HepG2 (cell line): ENCODE data around the gene PISD. TPM values are rescaled to one million over a fixed set of nuclear protein-coding genes. Genes with fewer than 3 reads are reported as not detected.

Experiments used
- ATAC-seq: fragments of 200-7000 bp; cut with Tn5 transposase; 3 replicates; pipeline ENCODE4 v1.9.1; 2020; ENCODE audit warnings: mild to moderate bottlenecking, moderate library complexity
- BruUV-seq: library from RNA; stranded (reverse); fragments of 400-500 nt; replicated peaks from 2 replicates; lab custom pipeline; 2021; lab: Mats Ljungman, UMichigan
- CTCF ChIA-PET: fragments of 300-600 bp; formaldehyde crosslinking; extraction: SDS; loops from one replicate; lab custom pipeline; 2021; ENCODE audit warnings: low total read pairs, inconsistent platforms, low intra/inter-chr PET ratio; lab: Yijun Ruan, JAX
- POLR2A ChIA-PET: fragments of 350-600 bp; sonication (Branson Sonifier 250); formaldehyde crosslinking; loops from one replicate; lab custom pipeline; 2020; ENCODE audit warnings: antibody characterized with exemption, inconsistent platforms; lab: Yijun Ruan, JAX
- DNase-seq: peaks from one replicate; pipeline ENCODE4 v3.0.0-alpha.2; 2015; ENCODE audit warnings: low spot score
- FAIRE-seq: peaks from 3 replicates; lab custom pipeline; 2011; peaks lifted over from hg19 to GRCh38; lab: Jason Lieb, UNC
- H2AFZ ChIP-seq: one replicate; pipeline ENCODE4 v1.6.1; 2011; ENCODE audit warnings: low read length, inconsistent platforms
- H3K27ac ChIP-seq: fragments of 300-600 bp; 3 replicates; pipeline ENCODE4 v1.8.0; 2011; ENCODE audit warnings: mixed run types, mild to moderate bottlenecking, mixed read lengths, low read length, inconsistent platforms; ENCODE audit not compliant: insufficient read depth; ENCODE audit errors: extremely low read length
- H3K27me3 ChIP-seq, 2 experiments: fragments of 200-600 bp in 1 of 2; 2 replicates in 1 of 2; 3 replicates in 1 of 2; pipeline versions ENCODE4 v1.6.0 to v1.8.0; 2011; ENCODE audit warnings: low read length in 2 of 2, mild to moderate bottlenecking in 2 of 2, moderate library complexity in 2 of 2, inconsistent platforms in 1 of 2; ENCODE audit not compliant: insufficient read depth in 2 of 2, control insufficient read depth in 1 of 2
- H3K36me3 ChIP-seq, 2 experiments: fragments of 200-600 bp in 1 of 2; replicated peaks in 1 of 2; 2 replicates in 1 of 2; 3 replicates in 1 of 2; pipeline versions ENCODE4 v1.5.1 to v1.8.0; 2011; ENCODE audit warnings: low read length in 2 of 2, inconsistent platforms in 1 of 2; ENCODE audit not compliant: insufficient read depth in 2 of 2, control insufficient read depth in 1 of 2
- H3K4me1 ChIP-seq: 2 replicates; pipeline ENCODE4 v1.5.1; 2012; ENCODE audit warnings: low read length, inconsistent platforms; ENCODE audit not compliant: insufficient read depth
- H3K4me2 ChIP-seq: 2 replicates; pipeline ENCODE4 v1.6.0; 2011; ENCODE audit warnings: low read depth, low read length, inconsistent platforms
- H3K4me3 ChIP-seq, 3 experiments: fragments of 200-600 bp in 1 of 3; sonication (generic), shearing (Covaris generic) in 1 of 3; replicated peaks in 1 of 3; 2 replicates each; pipeline ENCODE4 v1.5.1; 2011 to 2016; ENCODE audit warnings: low read length in 3 of 3, inconsistent platforms in 2 of 3, low read depth in 2 of 3, mild to moderate bottlenecking in 2 of 3, control low read depth in 1 of 3, mixed read lengths in 1 of 3; ENCODE audit not compliant: insufficient read depth in 1 of 3
- H3K79me2 ChIP-seq: one replicate; pipeline ENCODE4 v1.6.1; 2011; ENCODE audit warnings: low read length, inconsistent platforms; ENCODE audit not compliant: insufficient read depth
- H3K9ac ChIP-seq: 2 replicates; pipeline ENCODE4 v1.6.0; 2011; ENCODE audit warnings: mild to moderate bottlenecking, low read depth, low read length, inconsistent platforms; ENCODE audit not compliant: insufficient read depth
- H3K9me3 ChIP-seq: 2 replicates; pipeline ENCODE4 v1.5.1; 2012; ENCODE audit warnings: mild to moderate bottlenecking, low read length
- H4K20me1 ChIP-seq: 2 replicates; pipeline ENCODE4 v1.6.0; 2011; ENCODE audit warnings: inconsistent platforms, mild to moderate bottlenecking, low read length, moderate library complexity; ENCODE audit not compliant: insufficient read depth
- GZF1 ChIP-seq: sonication (generic); formaldehyde crosslinking; IDR thresholded peaks from 2 replicates; pipeline ENCODE4 v1.5.1; 2020; ENCODE audit warnings: mild to moderate bottlenecking, missing genetic modification reagents
- HDAC1 ChIP-seq: sonication (generic); formaldehyde crosslinking; IDR thresholded peaks from 2 replicates; pipeline ENCODE4 v1.5.1; 2020; ENCODE audit warnings: mild to moderate bottlenecking, missing genetic modification reagents
- KDM2A ChIP-seq: sonication (generic); formaldehyde crosslinking; IDR thresholded peaks from 2 replicates; pipeline ENCODE4 v1.4.0; 2020; ENCODE audit warnings: low read depth, missing genetic modification reagents, borderline replicate concordance
- NCOA5 ChIP-seq: sonication (generic); formaldehyde crosslinking; IDR thresholded peaks from 2 replicates; pipeline ENCODE4 v1.4.0; 2020; ENCODE audit warnings: missing genetic modification reagents
- SAP130 ChIP-seq: IDR thresholded peaks from 2 replicates; pipeline ENCODE4 v1.6.1; 2016; ENCODE audit warnings: low read depth
- TGIF2 ChIP-seq: IDR thresholded peaks from 2 replicates; pipeline ENCODE4 v1.6.1; 2016; ENCODE audit warnings: control low read depth, missing compliant biosample characterization
- UBTF ChIP-seq: sonication (generic); formaldehyde crosslinking; IDR thresholded peaks from 2 replicates; pipeline ENCODE4 v1.4.0; 2020; ENCODE audit warnings: mild to moderate bottlenecking, missing genetic modification reagents
- YEATS2 ChIP-seq: sonication (generic); formaldehyde crosslinking; IDR thresholded peaks from 2 replicates; pipeline ENCODE4 v1.4.0; 2020; ENCODE audit warnings: missing genetic modification reagents, borderline replicate concordance
- ZBTB46 ChIP-seq: sonication (generic); formaldehyde crosslinking; IDR thresholded peaks from 2 replicates; pipeline ENCODE4 v1.4.0; 2020; ENCODE audit warnings: mild to moderate bottlenecking, missing genetic modification reagents, borderline replicate concordance
- ZFP82 ChIP-seq: sonication (generic); formaldehyde crosslinking; IDR thresholded peaks from 2 replicates; pipeline ENCODE4 v1.5.1; 2020; ENCODE audit warnings: mild to moderate bottlenecking, missing genetic modification reagents, borderline replicate concordance
- WGBS: methylation state at CpG from one replicate; pipeline ENCODE4 v1.1.6; 2017; ENCODE audit warnings: low lambda C conversion rate; 5-methylcytosine and 5-hydroxymethylcytosine counted together
- in situ Hi-C: cut with HindIII; loops from 2 replicates; pipeline ENCODE4 v1.10.0; 2017; ENCODE audit warnings: low pct_unique_long_range_greater_than_20kb; ENCODE audit not compliant: extremely low pct_ligation_motif_present
- intact Hi-C: fragments of 100-400 bp; cut with micrococcal nuclease; formaldehyde crosslinking; loops from one replicate; pipeline ENCODE4 v1.10.0; 2022; ENCODE audit not compliant: unreplicated experiment
- polyA plus RNA-seq, 8 experiments: library from polyadenylated mRNA; depleted of rRNA in 3 of 8; stranded (reverse) in 7 of 8; unstranded in 1 of 8; fragments of >200 nt; fragmentation: Illumina TruSeq in 4 of 8; extraction: Trizol in 4 of 8; gene quantifications; 2 replicates each; pipeline versions ENCODE4 v1.2.1 to v1.2.3, GENCODE V29; 2011 to 2016; ENCODE audit warnings: low read depth in 4 of 8, missing spikeins in 1 of 8, mixed read lengths in 1 of 8; ENCODE audit not compliant: insufficient read depth in 1 of 8
- total RNA-seq, 5 experiments: library from RNA; depleted of rRNA; stranded (reverse); fragments of >200 nt; fragmentation: Illumina TruSeq; extraction: Trizol; gene quantifications; 2 replicates each; pipeline ENCODE4 v1.2.3, GENCODE V29; 2016; ENCODE audit warnings: low read depth in 1 of 5
- TF ChIP-seq, protein P1 (sequence below): sonication (generic); formaldehyde crosslinking; IDR thresholded peaks from 2 replicates; pipeline ENCODE4 v1.5.0; 2020; ENCODE audit warnings: missing genetic modification reagents

PISD gene
- total and polyA plus RNA-seq, 2 of the 13 experiments (the other 11 are each of a cell fraction or from before 2014, with no cell fraction given), result 30.1 to 47.7 TPM

GRCh38 chr22:31584804-31585160 is 77.2 kb downstream of the PISD start (continued):
- no peak for TF ChIP-seq ZBTB46 (CRISPR knock-in tag)
- TF ChIP-seq, protein P1, sequence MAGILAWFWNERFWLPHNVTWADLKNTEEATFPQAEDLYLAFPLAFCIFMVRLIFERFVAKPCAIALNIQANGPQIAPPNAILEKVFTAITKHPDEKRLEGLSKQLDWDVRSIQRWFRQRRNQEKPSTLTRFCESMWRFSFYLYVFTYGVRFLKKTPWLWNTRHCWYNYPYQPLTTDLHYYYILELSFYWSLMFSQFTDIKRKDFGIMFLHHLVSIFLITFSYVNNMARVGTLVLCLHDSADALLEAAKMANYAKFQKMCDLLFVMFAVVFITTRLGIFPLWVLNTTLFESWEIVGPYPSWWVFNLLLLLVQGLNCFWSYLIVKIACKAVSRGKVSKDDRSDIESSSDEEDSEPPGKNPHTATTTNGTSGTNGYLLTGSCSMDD (CRISPR knock-in tag), result no peak
- no peak for TF ChIP-seq NCOA5 (CRISPR knock-in tag)
- TF ChIP-seq TGIF2, result no peak
- no peak for TF ChIP-seq KDM2A (CRISPR knock-in tag)
- no peak for TF ChIP-seq GZF1 (CRISPR knock-in tag)

GRCh38 chr22:31583861-31584485 is 78.0 kb downstream of the PISD start:
- H3K4me1 ChIP-seq, result peaks cover 98% of the 10 kb centered on the region
- H2AFZ ChIP-seq, result no peak overlapping the region
- H3K79me2 ChIP-seq, result no peaks in the 10 kb centered on the region
- H3K27ac ChIP-seq, result peak overlapping the region; percentile 44
- H3K9ac ChIP-seq, result 0 out of 2 replicates have a peak overlapping the region, but pooled peaks have one; percentile 10
- in situ Hi-C loops, result no loop called here
- ChIA-PET POLR2A (no interaction called here), CTCF (no interaction called here)
- ATAC-seq (no peak; the same call in 2 of the 3 replicates), FAIRE-seq (no peak), DNase-seq (no peak)
- peak overlapping the region; percentile 21 for H3K4me2 ChIP-seq
- H3K4me3 ChIP-seq, result no peak overlapping the region
- no peaks in the 10 kb centered on the region for H4K20me1 ChIP-seq
- 73% methylated on average over 3 of the region's 3 CpGs for WGBS
- H3K27me3 ChIP-seq, result no peaks in the 10 kb centered on the region
- BruUV-seq, result no TSS peak
- 0 out of 2 replicates have a peak, but pooled peaks cover 5% of the 10 kb centered on the region for H3K9me3 ChIP-seq
- intact Hi-C loops, result no loop called here
- no peaks in the 10 kb centered on the region for H3K36me3 ChIP-seq
- TF ChIP-seq YEATS2 (CRISPR knock-in tag) (peak; percentile 24; the same call in 1 of the 2 replicates), ZFP82 (0 out of 2 replicates have a peak, but pooled peaks have one; percentile 57), SAP130 (CRISPR knock-in tag) (0 out of 2 replicates have a peak, but pooled peaks have one; percentile 7), HDAC1 (CRISPR knock-in tag) (peak; percentile 22; the same call in 1 of the 2 replicates), UBTF (CRISPR knock-in tag) (no peak)
